Right forelimb (tissue), 1 donor: ENCODE results near the gene VSX2.

Experiments
- DNase-seq: peaks from one replicate; pipeline ENCODE4 v3.0.0-alpha.2; 2018

VSX2 gene

GRCh38 chr14:74238974-74239847 is at the start of gene VSX2:
Gene VSX2, plus strand, starts transcription at chr14:74239449. Its CDS starts 113 bp downstream, at chr14:74239562.
- no peak for DNase-seq

- no peak for DNase-seq
Measured at GRCh38 chr14:74190927-74191575, 48.2 kb upstream of the VSX2 start.

DNA sequence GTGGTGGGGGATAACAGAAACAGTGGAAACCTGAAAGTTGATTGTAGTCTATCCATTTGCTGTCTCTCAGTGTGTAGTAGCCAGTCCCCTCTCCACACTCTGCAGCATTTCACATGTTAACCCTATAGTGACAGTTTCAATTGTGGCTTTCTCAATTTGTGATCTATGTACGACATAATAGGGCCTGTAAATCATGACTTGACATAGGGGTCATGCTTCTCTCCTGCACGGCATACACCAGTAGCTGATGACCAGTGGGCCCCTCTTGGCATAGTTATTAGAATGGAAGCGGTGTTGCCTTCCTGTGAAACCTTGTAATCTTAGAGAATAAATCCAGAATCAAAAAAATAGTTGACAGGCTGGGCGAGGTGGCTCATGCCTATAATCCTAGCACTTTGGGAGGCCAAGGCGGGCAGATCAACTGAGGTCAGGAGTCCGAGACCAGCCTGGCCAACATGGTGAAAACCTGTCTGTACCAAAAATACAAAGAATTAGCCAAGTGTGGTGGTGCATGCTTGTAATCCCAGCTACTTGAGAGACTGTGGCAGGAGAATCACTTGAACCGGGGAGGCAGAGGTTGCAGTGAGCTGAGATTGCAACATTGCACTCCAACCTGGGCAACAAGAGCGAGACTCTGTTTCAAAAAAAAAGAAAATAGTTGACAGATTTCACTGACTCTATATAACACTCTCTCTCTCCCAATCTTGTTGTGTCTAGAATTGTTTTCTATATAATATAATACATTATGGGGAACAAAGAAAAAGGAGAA is 44.6 kb upstream of the VSX2 start:
- DNase-seq, result no peak

- no peak for DNase-seq
Measured at GRCh38 chr14:74195623-74196022, 43.6 kb upstream of the VSX2 start.

DNA sequence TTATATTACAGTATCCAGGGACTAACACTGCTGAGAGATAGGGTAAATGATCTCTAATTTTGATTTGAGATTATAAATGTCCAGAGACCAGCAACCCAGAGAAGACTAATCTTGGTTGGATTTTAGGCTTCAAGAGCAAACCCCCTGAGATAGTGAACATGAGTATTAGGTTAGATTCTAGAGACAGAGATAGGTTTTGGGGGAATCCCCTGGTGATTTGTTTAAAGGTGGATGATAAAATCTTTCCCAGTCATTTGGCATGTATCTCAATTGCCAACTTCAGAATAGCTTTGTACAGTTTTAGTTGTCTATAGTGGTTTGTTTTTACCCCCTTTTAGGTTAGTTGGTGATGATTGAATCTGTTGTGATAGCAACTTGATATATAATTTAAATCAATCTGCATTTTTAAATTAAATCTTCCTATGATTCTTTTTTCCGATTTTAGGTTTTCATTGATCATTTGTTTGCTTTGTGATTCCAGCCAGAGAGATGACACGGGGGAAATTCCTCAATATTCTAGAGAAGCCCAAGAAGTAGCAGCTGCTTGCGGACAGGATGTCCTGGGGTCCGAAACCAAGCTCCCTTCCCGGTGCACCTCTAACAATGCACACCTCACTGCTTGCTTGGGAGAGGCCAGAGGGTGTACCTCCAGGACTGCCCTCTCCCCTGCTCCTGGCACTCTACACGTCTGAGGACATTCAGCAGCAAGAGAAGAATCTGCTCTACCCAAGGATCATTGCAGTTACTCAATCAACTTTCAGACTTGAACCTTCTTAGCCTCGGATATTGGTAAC is 40.6 kb upstream of the VSX2 start:
- DNase-seq, result no peak

- DNase-seq, result no peak
Measured at GRCh38 chr14:74202113-74202512, 37.1 kb upstream of the VSX2 start.

- no peak for DNase-seq
Measured at GRCh38 chr14:74203639-74204038, 35.6 kb upstream of the VSX2 start.

DNA sequence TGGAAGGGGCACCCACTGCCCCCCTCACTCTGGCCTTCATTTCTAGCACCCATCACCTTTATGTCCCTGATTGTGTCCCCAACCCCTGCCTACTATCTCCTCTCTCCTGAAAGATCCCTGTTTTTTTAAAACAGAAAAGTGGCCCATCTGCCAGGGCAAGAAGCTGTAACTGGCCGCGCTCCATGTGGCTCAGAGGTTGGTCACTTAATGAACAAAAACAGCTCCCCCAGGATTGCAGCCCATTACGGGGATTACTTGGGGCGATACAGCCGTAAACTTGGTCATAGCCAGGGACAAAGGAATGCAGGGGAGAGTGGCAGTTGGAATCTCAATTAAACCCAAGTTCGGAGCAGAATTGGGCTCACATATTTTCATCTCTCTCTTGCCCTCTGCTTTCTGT is 34.8 kb upstream of the VSX2 start:
- no peak for DNase-seq

GRCh38 chr14:74205882-74206281 is 33.4 kb upstream of the VSX2 start:
- no peak for DNase-seq

DNA sequence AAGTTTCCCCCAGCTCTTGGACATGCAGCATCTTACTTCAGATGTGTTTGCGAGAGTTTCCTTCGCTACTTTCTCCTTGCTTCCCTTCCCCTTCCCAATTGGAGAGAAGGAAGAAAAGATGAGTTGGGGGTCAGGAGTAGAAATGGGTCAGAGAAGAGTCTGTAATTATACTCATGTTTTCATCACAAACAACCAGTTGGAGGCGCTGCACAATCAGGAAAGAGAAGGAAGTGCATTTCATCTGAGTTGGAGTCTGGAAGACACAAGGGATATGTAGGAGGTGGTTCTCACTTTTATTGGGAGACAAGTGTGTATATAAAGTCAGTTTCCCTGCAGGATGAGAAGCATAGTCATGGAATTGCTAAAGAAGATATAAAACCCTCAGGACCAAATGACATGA is 31.3 kb upstream of the VSX2 start:
- DNase-seq, result no peak

DNA sequence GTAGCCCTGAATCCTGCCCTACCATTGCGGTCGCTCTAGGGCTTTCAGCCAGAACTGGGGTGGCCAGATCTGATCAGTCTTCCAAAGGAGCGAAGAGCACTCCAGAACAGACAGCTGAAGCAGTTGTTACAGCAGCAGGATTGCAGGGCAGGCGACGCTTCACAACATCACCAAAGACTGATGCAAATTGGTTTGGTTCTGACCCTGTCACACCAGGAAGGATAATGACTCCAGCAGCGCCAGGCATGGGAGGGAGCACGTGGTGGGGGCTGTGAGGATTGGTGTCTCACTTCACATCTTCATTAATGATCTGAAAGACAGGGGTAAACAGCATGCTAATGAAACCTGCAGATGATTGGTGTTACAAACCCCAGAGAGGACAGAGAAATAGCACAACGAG is 30.6 kb upstream of the VSX2 start:
- DNase-seq, result no peak

GRCh38 chr14:74211945-74212580 is 27.2 kb upstream of the VSX2 start:
- no peak for DNase-seq

GRCh38 chr14:74213907-74214803 is 25.1 kb upstream of the VSX2 start:
- no peak for DNase-seq

- DNase-seq, result no peak
Measured at GRCh38 chr14:74216671-74217070, 22.6 kb upstream of the VSX2 start.

- peak; percentile 78 for DNase-seq
Measured at GRCh38 chr14:74217672-74218448, 21.4 kb upstream of the VSX2 start.

GRCh38 chr14:74218462-74218861 is 20.8 kb upstream of the VSX2 start:
- DNase-seq, result no peak

DNA sequence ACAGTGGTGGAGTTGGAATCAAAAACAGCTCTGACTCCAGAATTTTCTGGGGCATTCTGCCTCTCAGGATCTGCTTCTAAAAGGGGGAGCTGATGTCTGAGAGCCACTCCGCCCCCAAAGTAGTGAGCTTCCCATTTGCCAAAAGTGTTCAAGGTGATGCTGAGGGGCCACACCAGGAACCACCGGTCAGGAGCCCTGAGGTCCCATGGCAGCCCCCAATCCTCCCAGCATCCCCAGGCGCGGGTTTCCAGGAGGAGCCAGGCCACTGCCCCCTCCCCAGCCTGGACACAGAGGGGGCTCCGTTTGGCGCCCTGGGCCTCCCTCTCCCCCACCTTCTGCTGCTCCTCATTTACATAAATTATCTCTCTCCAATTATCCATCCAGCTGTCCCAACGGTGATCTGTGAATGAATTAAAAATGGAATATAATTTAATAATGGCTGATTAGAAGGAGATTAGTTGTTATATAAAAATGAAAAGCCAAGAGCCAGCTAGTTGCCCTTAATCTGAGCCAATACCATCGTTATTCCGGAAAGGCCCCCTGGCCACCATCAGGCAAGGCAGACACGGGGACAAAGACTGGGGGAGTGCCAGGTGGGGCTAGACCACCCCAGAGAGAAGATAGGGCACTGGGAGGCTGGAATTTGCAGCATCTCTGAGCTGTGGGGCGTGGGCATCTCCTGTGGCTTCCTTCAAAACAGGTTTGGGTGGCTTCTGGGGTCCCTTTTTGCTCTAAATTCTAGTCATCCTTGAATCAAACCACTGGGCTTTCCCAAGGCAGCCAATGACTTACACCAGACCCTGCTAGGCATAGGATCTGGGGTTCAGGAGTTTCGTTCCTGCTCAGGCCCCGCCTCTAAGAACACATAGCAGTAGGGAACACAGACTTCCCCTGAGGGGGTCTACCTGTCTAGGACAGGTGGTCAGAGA is 19.7 kb upstream of the VSX2 start:
- no peak for DNase-seq

DNA sequence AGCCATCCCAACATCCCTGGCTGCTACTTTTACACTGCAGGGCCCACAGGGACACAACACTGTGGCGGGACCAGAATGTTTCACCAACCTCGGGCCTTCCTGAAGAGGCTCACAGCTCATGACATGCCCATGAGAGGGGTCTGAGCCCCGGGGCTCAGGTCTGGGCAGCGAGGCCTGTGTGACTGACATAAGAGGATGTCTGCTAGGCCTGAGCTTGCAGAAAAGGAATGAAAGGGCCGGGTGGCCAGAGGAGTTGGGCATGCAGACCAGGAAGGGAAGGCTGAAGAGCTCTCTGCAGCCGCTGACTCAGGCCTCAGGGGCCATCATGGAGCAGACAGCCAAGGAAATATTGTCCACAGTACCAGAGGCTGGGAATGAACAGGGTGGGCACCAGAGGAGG is 18.3 kb upstream of the VSX2 start:
- no peak for DNase-seq

GRCh38 chr14:74221741-74222140 is 17.5 kb upstream of the VSX2 start:
- no peak for DNase-seq
